ENCODE data around the gene EP300.
A peak's percentile ranks its signal among the peaks of the same experiment; 100 is the strongest.
"Not testable (repeated sequence)": the region's sequence is repeated elsewhere in the genome, so short reads cannot be mapped to it uniquely, and the experiment has no call there.

Gene EP300

GRCh38 chr22:41177622-41178424 lies 85.4 kb downstream of the EP300 start:
- no peak for DNase-seq (ENCODE audit: low read depth)
- no peak for TF ChIP-seq CTCF (IDR thresholded peaks at IDR 0.05; ENCODE audit: insufficient read depth, low read depth, low read length, missing control alignments)

GRCh38 chr22:41178425-41178975 lies 86.1 kb downstream of the EP300 start:
- H3K4me3 ChIP-seq (ENCODE audit: low read length) = no peak overlapping the region
- no peak for DNase-seq (ENCODE audit: low read depth)
- TF ChIP-seq CTCF (IDR thresholded peaks at IDR 0.05; ENCODE audit: insufficient read depth, low read depth, low read length, missing control alignments) = no peak

More at GRCh38 chr22:41177622-41178424, 85.4 kb downstream of the EP300 start:
- H3K4me3 ChIP-seq (ENCODE audit: low read length) = no peak overlapping the region

GRCh38 chr22:41180362-41180761 lies 88.0 kb downstream of the EP300 start:
- not testable (repeated sequence) for DNase-seq (ENCODE audit: low read depth); H3K4me3 ChIP-seq (ENCODE audit: low read length)

GRCh38 chr22:41180926-41181325 lies 88.5 kb downstream of the EP300 start:
- no peak for TF ChIP-seq CTCF (IDR thresholded peaks at IDR 0.05; ENCODE audit: insufficient read depth, low read depth, low read length, missing control alignments)
- no peak overlapping the region for H3K4me3 ChIP-seq (ENCODE audit: low read length)
- no peak for DNase-seq (ENCODE audit: low read depth)

- DNase-seq (ENCODE audit: low read depth) = peak; percentile 85
- no peak for TF ChIP-seq CTCF (IDR thresholded peaks at IDR 0.05; ENCODE audit: insufficient read depth, low read depth, low read length, missing control alignments)
- H3K4me3 ChIP-seq (ENCODE audit: low read length) = no peak overlapping the region
These were observed 89.2 kb downstream of the EP300 start for GRCh38 chr22:41181349-41182241.

GRCh38 chr22:41184679-41185078 lies 92.3 kb downstream of the EP300 start:
- no peak for TF ChIP-seq CTCF (IDR thresholded peaks at IDR 0.05; ENCODE audit: insufficient read depth, low read depth, low read length, missing control alignments)

GRCh38 chr22:41191467-41191866 lies 99.1 kb downstream of the EP300 start:
- no peak for DNase-seq (ENCODE audit: low read depth)
- H3K4me3 ChIP-seq (ENCODE audit: low read length) = no peak overlapping the region
- no peak for TF ChIP-seq CTCF (IDR thresholded peaks at IDR 0.05; ENCODE audit: insufficient read depth, low read depth, low read length, missing control alignments)

More at GRCh38 chr22:41184679-41185078, 92.3 kb downstream of the EP300 start:
- no peak for DNase-seq (ENCODE audit: low read depth)
- H3K4me3 ChIP-seq (ENCODE audit: low read length) = no peak overlapping the region
